Fibroblast of skin of left biceps (primary cell): ENCODE results near the gene MOCS3.

Experiments
- DNase-seq, 2 experiments: peaks; one replicate each; pipeline ENCODE4 v3.0.0-alpha.2; 2013; ENCODE audit warnings: low read depth in 2 of 2

Gene MOCS3

DNA sequence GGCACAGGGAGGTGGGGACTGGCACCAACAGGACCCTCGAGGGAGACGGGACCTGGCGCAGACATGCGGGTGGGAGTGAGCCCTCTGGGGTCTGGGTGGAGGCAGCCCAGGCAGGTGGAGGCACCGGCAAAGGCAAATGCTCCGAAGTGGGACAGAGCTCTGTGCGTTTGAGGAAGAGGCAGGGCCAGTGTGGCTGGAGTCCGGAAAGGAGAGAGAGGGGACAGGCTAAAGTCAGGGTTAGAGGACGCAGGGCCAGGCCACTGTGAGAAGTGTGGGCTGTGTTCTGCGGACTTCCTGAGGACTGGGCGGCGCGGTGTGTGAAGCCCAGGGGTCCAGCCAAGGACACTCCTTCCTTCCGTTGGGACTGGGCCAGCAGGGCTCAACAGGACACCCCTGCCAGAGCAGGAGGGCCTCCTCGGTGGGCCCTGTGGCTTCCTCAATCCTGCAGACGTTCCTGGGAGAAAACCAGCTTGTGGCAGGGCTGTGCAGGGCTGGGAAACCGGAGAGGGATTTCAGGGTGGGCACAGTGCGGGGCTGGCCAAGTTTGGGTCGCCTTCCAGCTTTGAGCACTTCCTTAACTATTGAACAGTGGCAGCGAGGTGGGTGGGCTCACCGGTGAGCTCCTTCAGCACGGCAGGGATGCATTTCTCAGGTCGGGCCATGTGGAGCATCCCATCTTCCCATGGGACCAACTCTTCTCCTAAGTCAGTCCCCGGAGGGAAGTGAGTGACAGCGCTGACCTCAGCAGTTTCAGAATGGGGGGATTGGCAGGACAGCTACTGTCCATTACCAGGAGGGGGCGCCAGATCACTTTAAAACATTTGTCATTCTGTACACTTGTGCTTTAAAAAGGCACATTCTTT is 22.5 kb downstream of the MOCS3 start:
- peak in 1 of 2 experiments; percentile 30 for DNase-seq

DNA sequence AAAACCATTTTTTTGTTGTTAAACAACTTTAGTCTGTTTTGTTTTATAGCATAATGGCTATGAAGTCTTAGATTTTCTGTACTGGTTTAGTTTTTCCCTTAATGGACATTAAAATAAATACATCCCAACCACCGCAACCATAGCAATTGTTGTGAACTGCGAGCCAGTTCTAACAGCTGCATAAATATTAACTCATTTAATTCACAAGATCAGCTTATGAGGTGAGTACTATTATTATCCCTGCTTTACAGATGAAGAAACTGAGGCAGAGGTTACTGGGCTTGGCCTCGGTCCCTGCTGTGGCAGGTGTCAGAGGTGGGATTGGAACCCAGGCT is 23.1 kb downstream of the MOCS3 start:
- no peak for DNase-seq

DNA sequence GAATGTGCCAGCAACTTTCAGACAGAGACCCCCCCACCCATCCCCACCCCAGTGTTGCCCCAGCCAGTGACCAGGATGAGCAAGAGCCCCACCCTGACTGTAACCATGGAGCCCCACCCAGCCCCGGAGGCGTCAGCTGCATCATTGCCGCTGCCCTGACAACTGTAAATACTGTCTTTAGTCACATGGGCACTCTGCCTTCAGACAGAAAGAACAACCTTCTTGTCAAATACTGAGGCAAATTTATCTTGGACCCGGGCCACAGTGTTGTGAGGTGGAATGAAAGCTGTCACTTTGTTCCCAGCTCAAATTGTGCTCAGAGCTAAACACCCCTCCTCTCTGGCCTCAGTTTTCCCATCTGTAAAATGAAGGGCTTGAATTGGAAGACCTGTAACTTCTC is 23.7 kb downstream of the MOCS3 start:
- no peak for DNase-seq

DNA sequence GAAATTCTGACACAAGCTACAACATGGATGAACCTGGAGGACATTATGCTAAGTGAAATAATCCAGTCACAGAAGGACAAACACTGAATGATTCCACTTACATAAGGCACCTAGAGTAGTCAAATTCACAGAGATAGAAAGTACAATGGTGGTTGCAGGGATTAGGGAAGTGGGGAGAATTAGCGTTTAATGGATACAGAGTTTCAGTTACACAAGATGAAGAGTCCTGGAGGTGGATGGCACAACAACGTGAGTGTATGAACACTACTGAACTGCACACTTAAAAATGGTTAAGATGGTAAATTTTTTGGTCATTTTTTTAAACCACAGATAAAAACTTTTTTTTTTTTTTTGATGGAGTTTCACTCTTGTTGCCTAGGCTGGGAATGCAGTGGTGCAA is 24.7 kb downstream of the MOCS3 start:
- no peak for DNase-seq

DNA sequence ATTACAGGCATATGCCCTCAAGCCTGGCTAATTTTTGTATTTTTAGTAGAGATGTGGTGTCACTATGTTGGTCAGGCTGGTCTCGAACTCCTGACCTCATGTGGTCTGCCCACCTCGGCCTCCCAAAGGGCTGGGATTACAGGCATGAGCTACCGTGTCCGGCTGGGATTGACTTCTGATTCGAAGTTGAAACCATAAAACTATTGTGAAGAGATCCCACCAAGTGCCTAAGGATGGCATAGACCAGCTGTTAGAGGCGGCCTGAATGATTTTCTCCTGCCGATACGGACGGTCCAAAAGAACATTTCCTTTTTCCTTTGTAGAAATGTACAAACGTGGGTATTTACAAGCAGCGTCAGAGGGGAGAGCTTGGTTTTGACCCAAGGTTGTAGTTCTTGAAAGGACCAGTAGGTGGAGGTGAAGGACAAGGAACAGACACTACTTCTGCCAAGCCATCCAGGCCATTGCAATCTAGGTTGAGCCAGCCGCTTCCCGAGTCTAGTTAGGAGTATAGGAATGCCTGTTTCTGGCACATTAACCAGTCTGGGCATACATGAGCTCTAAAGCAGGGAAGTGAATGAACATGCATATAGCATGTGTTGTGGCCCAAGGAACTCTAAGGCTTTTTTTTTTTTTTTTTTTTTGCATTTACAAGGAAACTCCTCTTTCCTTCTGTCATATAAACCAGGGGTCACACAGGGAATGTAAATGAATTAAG is 29.0 kb downstream of the MOCS3 start:
- DNase-seq = peak; percentile 62 to 63

DNA sequence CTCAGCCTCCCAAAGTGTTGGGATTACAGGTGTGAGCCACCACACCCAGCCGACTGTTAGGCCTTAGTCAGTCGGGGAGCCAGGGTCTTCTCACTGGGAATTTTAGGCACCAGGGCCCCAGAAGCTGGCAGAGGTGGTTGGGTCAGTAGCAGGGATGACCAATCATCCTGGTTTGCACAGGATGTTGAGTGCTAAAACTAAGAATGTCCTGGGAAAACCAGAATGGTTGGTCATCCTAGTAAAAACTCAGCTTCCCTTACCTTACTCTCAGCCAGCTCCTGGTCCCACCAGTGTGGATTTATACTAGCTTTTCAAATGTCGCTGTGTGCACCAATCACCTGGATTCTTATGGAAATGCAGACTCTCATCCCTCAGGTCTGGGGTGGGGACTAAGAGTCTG is 32.5 kb downstream of the MOCS3 start:
- DNase-seq = no peak

DNA sequence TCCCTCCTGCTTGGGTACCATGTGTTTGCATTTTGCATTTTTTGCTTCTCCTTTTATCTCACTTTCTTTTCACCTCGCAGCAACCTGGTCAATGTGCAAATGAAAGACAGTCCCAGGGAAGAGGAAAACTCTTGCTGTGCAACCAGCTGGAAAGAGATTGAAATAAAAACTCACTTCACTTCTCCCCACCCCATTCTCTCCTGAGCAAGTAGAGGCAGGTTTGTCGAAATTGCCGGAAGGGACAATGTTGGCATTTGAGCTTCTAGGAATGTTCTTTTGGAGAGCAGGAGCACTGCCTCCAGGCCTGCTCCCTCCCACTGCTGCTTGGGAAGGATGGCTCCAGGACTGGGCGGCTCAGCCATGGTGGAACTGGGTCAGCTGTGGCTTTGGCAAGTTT is 33.7 kb downstream of the MOCS3 start:
- DNase-seq = no peak

DNA sequence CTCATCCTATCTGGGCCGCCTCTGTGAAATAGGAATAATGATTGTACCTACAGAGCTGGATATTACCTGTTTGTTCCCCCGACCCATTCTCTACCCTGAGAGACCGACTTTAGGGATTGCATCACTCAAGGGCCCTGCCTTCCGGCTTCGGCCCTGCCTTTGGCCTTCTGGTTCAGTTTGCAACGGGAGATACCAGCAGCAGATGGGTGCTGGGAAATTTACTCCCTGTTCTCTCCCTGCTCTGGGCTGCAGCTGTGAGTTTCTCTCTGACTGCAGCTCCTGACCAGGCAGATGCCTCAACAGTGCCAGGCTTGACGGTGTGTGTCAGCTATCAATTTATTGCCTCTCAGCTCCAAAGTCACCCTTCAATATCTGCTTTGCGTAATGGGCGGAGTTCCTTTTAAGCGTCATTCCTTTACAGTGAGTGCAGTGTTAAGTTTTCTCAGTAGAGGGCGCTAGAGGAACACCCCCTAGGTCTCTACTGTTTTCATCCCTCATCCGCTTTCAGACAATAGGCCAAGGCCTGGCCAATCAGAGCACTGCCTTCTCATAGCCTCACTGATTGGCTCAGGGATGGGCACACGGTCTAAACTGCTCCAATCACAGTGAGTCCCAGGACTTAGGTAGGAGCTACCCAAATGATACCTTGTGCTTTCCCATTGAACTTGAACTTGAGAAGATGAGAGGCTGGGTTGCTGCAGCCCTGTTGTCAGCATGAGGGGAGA is 34.3 kb downstream of the MOCS3 start:
- DNase-seq = peak; percentile 43 to 44

DNA sequence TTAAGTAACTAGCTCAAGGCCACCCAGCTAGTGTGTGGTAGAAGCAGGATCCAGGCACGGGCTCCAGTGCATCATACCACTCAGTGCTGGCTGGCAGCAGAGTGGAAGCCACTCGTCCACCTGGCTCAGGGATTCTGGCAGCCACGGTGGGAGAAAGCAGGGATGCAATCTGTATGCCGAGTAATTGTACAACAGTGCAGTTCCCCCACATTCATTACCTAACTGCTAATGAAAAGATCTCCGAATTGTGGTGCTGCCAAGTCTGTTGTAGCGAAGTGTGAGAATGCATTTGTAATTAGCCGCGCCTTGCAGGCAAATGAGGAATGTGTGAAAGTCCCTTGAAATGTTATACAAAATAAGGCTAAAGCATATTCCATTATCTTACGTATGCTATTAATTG is 35.3 kb downstream of the MOCS3 start:
- no peak for DNase-seq

DNA sequence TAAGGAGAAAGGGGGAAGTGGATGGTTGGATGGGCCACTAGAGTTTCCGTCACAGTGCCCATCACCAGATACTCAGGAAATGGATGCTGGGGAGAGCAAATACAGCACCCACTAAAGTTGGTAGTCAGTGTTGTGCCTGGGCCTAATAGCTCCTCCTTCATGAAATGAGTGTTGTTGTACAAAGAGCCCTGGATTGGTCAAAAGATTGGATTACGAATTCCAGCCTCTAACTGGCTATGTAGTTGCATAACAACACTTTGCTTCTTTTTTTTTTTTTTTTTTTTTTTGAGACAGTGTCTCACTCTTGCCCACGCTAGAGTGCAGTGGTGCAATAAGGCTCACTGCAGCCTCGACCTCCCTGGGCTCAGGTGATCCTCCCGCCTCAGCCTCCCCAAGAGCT is 36.9 kb downstream of the MOCS3 start:
- no peak for DNase-seq

DNA sequence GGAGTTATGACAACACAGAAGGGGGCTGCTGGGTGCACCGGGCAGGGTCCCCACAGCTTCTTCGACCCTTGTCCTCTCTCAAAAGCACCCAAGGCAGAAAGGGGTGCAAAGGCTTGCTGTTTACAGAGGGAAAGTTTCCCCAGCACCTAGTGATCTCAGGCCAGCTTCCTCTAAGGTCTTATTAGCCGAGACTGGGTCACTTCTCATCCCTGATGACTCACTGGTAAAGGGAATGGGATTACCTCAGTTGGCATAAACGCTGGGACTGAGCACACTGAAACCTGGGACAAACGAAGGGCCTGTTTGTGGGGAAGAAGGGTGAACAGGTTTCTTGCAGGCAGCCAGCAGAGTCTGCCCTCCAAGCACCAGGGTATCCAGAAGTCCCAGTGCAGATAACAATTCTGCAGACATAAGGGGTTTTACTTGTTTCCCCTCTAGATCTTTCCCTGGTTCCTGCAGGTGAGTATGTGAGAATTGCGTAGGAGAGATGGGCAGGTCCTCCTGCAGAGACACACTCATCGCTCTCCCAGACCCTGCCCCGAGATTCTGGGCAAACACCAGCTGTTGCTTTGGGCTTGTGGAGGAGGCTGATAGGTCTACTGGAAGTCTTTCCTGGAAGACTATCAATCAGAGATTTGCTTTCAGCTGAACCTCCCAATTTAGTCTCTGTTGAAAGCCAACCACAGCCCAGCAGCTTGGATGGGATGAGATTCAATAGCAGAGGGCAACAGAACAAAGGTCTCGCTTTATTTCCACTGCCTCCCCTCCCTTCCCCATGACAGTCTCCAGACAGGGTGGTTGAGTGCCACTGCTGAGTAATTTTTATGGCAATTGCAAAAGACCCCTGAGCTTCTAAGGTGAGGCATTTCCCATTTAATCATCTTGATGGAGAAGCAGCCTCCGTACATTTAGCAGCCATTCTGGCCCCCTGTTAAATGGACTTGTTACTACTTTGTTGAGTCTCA is 38.6 kb downstream of the MOCS3 start:
- no peak for DNase-seq

DNA sequence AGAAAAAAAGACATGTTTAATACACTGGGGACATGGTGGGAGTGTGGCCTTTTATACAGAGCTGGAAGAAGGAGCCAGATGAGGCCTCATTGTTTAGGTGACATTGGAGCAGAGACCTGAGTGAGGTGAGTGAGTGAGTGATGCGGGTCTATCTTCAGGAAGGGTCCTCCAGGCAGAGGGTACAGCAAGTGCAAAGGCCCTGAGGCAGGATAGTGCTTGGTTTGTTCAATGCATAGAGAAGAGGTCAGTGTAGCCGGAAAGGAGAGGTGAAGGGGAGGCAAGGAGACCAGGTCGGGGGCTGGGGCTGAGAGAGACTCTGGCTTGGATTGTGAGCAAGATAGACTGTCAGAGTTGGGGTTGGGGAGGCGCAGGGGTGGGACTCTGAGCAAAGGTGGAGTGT is 40.7 kb downstream of the MOCS3 start:
- no peak for DNase-seq

DNA sequence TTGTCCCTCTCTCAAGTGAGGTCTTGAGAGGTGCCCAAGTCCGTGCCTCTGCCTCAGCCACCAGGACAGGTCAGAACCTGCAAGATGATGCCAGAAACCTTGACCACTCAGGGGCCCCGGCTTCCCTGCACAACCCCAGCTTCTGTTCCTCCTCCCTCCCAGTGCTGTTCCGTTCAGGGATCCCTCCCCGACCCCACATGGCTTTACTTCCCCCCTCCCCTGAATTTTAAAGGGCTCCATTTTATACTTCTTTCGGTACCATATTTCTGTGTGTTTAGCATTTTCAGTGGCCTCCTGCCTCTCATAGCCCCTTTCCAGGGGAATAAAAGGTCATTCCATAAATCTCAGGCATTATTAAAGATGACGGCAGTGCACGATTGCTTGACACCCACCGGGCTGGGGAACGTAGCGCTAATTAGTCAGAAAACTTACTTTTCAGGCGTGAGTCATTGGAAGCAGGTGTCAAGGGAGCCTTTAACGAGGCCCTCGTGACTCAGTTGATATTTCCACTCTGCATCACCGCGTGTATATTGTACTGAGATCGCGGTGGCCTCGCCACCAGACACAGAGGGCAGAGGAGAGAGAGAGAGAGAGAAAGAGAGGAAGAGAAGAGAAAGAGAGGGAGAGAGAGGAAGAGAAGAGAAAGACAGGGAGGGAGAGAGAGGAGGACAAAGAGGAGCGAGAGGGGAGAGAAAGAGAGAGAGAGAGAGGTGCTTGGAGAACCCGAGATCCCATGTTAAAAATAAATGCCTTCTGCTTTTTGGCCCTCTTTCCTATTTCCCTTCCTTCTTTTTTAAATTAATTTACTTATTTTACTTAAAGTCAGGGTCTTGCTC is 43.0 kb downstream of the MOCS3 start:
- no peak for DNase-seq

DNA sequence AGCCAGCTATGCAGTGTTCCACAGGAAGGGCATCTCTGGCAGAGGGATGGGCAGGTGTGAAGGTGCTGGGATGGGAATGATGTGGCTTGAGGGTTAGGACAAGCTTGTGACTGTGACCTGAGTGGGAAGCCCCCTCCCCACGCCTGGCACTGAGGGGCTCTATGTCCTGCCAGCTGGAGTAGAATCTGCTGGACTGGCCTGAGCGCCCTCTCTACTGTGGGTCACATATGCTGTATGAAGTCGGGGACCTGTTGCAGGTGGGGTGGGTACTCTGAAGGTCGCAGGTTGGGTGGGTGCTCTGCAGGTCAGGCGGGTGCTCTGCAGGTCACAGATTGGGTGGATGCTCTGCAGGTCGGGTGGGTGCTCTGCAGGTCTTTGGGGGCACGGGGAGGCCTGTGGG is 44.0 kb downstream of the MOCS3 start:
- no peak for DNase-seq

DNA sequence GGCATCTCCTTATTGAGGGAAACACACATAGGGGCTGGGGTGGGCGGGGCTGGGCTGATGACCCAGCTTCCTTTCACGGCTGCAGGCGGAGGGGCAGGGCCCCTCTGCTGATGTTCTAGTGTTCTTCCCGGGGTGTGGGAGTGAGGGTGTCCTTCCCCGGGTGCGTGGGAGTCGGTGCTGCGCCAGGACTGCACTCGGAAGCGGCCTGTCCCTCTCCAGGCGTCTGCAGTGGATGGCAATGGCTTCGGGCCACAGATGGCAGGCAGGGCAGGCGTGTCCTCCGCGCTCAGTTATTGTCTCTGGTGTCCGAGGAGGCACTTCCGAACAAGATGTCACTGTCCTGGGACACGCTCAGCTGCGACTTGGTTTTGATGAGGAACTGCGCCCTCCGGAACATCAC is 45.1 kb downstream of the MOCS3 start:
- no peak for DNase-seq

DNA sequence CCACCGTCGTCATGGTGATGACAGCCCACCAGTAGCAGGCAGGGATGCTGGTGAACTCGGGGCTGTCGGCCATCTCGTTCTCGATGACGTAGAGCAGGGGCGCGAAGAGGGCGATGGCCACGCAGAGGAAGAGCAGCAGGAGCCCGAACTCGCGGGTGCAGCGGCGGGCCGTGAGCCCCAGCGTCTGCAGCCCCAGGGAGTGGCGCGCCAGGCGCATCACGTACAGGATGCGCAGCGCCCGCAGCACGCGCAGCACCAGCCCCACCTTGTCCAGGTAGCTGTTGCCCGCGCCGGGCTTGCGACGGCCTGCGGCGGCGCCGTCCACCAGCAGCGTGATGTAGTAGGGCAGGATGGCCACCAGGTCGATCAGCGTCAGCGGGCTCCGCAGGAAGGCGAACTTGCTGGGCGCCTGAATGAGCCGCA is 45.7 kb downstream of the MOCS3 start:
- no peak for DNase-seq

DNA sequence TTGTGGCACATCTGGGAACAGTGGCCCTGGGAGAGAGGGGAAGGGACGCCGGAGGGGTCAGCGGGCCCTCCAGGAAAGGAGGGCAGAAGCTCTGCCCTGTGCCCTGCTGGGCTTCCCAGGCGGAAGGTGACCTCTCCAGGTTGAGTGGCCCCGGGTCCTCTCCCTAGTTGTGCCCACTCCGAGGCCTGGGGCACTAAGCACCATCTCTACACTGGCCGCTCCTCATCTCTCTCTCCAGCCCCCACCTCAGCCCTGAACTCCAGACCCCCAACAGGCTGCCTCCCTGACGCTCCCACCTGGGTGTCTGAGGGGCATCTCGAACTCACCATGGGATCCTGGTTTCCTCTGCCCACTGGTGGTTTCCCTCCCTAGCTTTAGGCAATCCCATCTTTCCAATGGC is 46.2 kb downstream of the MOCS3 start:
- no peak for DNase-seq

DNA sequence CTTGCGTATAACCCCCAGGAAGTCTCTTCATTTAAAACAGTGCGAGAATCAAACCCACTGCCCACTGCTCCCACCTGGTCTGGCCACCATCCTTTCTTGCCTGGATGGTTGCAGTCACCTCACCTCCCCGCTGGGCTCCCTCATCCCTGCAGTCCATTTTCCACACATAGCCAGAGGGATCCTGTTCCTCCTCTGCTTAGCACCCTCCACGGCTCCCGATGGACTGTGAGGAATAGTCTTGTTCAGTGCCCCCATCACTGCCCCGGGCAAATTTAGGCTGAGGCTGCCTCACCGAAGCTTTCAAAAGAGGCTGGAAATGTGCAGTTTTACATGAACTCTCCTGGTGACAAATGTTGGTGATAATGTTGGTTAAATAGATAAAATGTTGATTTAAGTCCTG is 46.6 kb downstream of the MOCS3 start:
- DNase-seq = no peak

DNA sequence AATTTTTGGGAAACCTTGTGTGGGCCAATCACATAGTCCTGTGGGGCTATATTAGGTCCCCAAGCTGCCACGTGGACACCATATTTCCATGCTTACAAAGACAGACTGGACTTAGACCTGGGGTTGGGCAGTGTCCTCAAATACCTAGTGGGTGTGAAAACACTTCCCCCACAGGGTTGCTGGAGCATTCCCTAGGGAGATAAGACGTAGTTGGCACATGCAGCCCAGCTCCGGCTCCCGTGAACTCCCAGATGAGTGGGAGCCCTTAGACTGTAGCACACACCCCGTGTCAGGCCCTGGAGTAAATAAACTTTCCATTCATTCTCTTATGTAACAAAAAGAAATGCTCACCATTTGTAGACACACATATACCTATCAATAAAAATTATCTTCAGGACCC is 50.1 kb downstream of the MOCS3 start:
- DNase-seq = no peak

DNA sequence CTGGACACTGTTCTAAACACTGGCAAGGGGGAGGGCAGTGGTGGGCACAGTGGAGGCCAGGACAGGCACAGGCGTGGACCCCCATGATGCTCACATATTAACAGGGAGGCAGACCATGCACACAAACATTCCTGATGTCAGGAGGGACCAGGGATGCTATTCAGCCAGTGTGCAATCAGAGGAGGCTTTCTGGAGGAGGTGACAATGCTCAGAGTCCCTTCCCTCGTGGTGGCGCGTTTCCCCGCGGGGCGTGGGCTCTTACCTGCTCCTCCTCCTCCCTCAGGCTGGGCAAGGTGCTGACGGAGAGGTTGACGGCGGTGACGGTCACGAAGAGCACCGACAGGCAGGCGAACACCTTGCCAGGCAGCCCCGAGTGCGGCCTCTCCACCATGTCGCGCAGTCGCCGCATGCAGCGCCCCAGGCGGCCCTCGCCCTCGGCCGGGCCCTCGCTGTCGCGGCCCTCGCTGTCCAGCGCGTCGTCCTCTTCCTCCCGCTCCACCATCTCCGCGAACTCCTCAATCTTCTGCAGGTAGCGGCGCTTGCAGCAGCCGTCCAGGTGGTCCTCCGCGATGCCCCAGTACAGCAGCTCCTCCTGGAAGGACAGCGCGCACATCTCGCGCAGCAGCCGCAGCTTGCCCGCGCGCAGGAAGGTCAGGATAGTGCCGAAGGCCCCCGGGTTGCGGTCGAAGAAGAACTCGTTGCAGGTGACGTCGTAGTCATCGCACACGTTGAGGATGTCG is 50.9 kb downstream of the MOCS3 start:
- DNase-seq = no peak
